ENCODE measurements around the gene IFI27.

GRCh38 chr14:94077823-94078222 is 32.7 kb upstream of the IFI27 start:
- no peak for TF ChIP-seq CTCF (conservative IDR thresholded peaks at IDR 0.05; ENCODE audit: low read length)
- TF ChIP-seq EZH2phosphoT487 (IDR thresholded peaks at IDR 0.05; ENCODE audit: borderline replicate concordance) = no peak
